Measurements from ENCODE around the gene ADAMTS4. TPM values are rescaled to one million over a fixed set of nuclear protein-coding genes. Genes with fewer than 3 reads are reported as not detected.

ADAMTS4 gene
- total and polyA plus RNA-seq, 9 of the 15 experiments (the other 6 are each of a cell fraction or from before 2014, with no cell fraction given): 0.07 to 3.7 (median 0.41) TPM

- TF ChIP-seq GTF3C2 (IDR thresholded peaks at IDR 0.05; ENCODE audit: borderline replicate concordance, extremely low read depth, insufficient read length) (no peak), PBX2 (CRISPR knock-in tag; IDR thresholded peaks at IDR 0.05; ENCODE audit: low read depth) (no peak), PBX2 (tag; conservative IDR thresholded peaks at IDR 0.05; ENCODE audit: low read depth) (no peak), HLTF (IDR thresholded peaks at IDR 0.05) (peak; percentile 16; the same call in 1 of the 2 replicates), ZNF41 (CRISPR knock-in tag; conservative IDR thresholded peaks at IDR 0.05) (no peak), ZBTB49 (CRISPR knock-in tag; IDR thresholded peaks at IDR 0.05; ENCODE audit: borderline replicate concordance) (no peak), ZNF395 (CRISPR knock-in tag; IDR thresholded peaks at IDR 0.05) (peak; percentile 59; the same call in 1 of the 2 replicates), CHD4 (IDR thresholded peaks at IDR 0.05; ENCODE audit: insufficient read depth, insufficient replicate concordance, low read depth, low read length, poor library complexity, severe bottlenecking) (no peak), ID3 (CRISPR knock-in tag; IDR thresholded peaks at IDR 0.05) (no peak), ID3 (tag; IDR thresholded peaks at IDR 0.05) (peak; percentile 68; the same call in 1 of the 2 replicates), TAL1 (IDR thresholded peaks at IDR 0.05) (no peak), NR2F6 (CRISPR knock-in tag; IDR thresholded peaks at IDR 0.05) (no peak), KDM5B (IDR thresholded peaks at IDR 0.05; ENCODE audit: insufficient replicate concordance, low read depth, low read length) (peak; percentile 92), THAP12 (CRISPR knock-in tag; IDR thresholded peaks at IDR 0.05) (no peak)
Measured at GRCh38 chr1:161153682-161154337, 45.0 kb downstream of the ADAMTS4 start, which contains the start of gene UFC1 (continued).
